ENCODE results near the gene GZF1. TPM values are rescaled to one million over a fixed set of nuclear protein-coding genes. Genes with fewer than 3 reads are reported as not detected.

The GZF1 gene
- total RNA-seq, 3 donors from 2014 or later: 19.0 to 24.3 (median 19.9) TPM

- H3K9me3 ChIP-seq: peaks cover 0 to 7% of the 10 kb centered on the region in 2 donors
- H3K36me3 ChIP-seq: no peaks in the 10 kb centered on the region
- no peaks in the 10 kb centered on the region for H3K27me3 ChIP-seq
- intact Hi-C loops (cut with DNase I; ENCODE audit: low total_unique reads): no loop called here
- no peak overlapping the region for H3K4me3 ChIP-seq
- DNase-seq (ENCODE audit: low spot score in 2 of 2): no peak
- TF ChIP-seq CTCF (IDR thresholded peaks at IDR 0.05) (no peak), POLR2A (IDR thresholded peaks at IDR 0.05) (no peak), POLR2AphosphoS5 (IDR thresholded peaks at IDR 0.05) (no peak)
- no peak overlapping the region for H3K27ac ChIP-seq
- no peaks in the 10 kb centered on the region for H3K4me1 ChIP-seq
These were observed 44.9 kb upstream of the GZF1 start for GRCh38 chr20:23317081-23317480.

GRCh38 chr20:23318347-23318746 is 43.6 kb upstream of the GZF1 start:
- no peak for TF ChIP-seq POLR2AphosphoS5 (IDR thresholded peaks at IDR 0.05)
- no peak for TF ChIP-seq POLR2A (IDR thresholded peaks at IDR 0.05)
- no peak for TF ChIP-seq CTCF (IDR thresholded peaks at IDR 0.05)
- Histone ChIP-seq H3K9me3 (peaks cover 0 to 7% of the 10 kb centered on the region in 2 donors), H3K4me1 (no peaks in the 10 kb centered on the region), H3K36me3 (no peaks in the 10 kb centered on the region), H3K27me3 (no peaks in the 10 kb centered on the region), H3K4me3 (no peak overlapping the region), H3K27ac (no peak overlapping the region)
- intact Hi-C loops (cut with DNase I; ENCODE audit: low total_unique reads): no loop called here
- no peak for DNase-seq (ENCODE audit: low spot score in 2 of 2)

GRCh38 chr20:23320317-23320716 is 41.7 kb upstream of the GZF1 start:
- no peak overlapping the region for H3K4me3 ChIP-seq
- DNase-seq (ENCODE audit: low spot score in 2 of 2): no peak
- H3K27ac ChIP-seq: no peak overlapping the region
- no peaks in the 10 kb centered on the region for H3K27me3 ChIP-seq
- H3K9me3 ChIP-seq: peaks cover 0 to 7% of the 10 kb centered on the region in 2 donors
- no peaks in the 10 kb centered on the region for H3K36me3 ChIP-seq
- no peaks in the 10 kb centered on the region for H3K4me1 ChIP-seq
- TF ChIP-seq POLR2AphosphoS5 (IDR thresholded peaks at IDR 0.05): no peak
- intact Hi-C loops (cut with DNase I; ENCODE audit: low total_unique reads): no loop called here

GRCh38 chr20:23325107-23325506 is 36.9 kb upstream of the GZF1 start:
- Histone ChIP-seq H3K4me3 (no peak overlapping the region), H3K27ac (no peak overlapping the region), H3K9me3 (peaks cover 0 to 7% of the 10 kb centered on the region in 2 donors), H3K4me1 (no peaks in the 10 kb centered on the region), H3K36me3 (no peaks in the 10 kb centered on the region), H3K27me3 (no peaks in the 10 kb centered on the region)
- no peak for DNase-seq (ENCODE audit: low spot score in 2 of 2)
- TF ChIP-seq POLR2A (IDR thresholded peaks at IDR 0.05) (no peak), POLR2AphosphoS5 (IDR thresholded peaks at IDR 0.05) (no peak), CTCF (IDR thresholded peaks at IDR 0.05) (no peak)
- intact Hi-C loops (cut with DNase I; ENCODE audit: low total_unique reads): no loop called here

GRCh38 chr20:23326774-23327173 is 35.2 kb upstream of the GZF1 start:
- TF ChIP-seq CTCF (IDR thresholded peaks at IDR 0.05) (no peak), POLR2A (IDR thresholded peaks at IDR 0.05) (no peak), POLR2AphosphoS5 (IDR thresholded peaks at IDR 0.05) (no peak)
- intact Hi-C loops (cut with DNase I; ENCODE audit: low total_unique reads): no loop called here
- Histone ChIP-seq H3K9me3 (no peaks in the 10 kb centered on the region), H3K27ac (no peak overlapping the region), H3K36me3 (no peaks in the 10 kb centered on the region), H3K4me3 (no peak overlapping the region), H3K27me3 (no peaks in the 10 kb centered on the region), H3K4me1 (no peaks in the 10 kb centered on the region)
- DNase-seq (ENCODE audit: low spot score in 2 of 2): peak in 1 of 2 donors; percentile 39

Measured in breast epithelium (tissue), 4 donors.